Parathyroid adenoma (tissue), 2 donors: Measurements from ENCODE around the gene RAB40C.

ENCODE experiments used
- H2AFZ ChIP-seq: fragments of 300-600 bp; sonication (generic); one replicate; pipeline ENCODE4 v1.7.0; 2017; ENCODE audit warnings: antibody characterized with exemption, mild to moderate bottlenecking
- H3K27ac ChIP-seq: fragments of 300-600 bp; sonication (generic); one replicate; pipeline ENCODE4 v1.7.0; 2017
- H3K27me3 ChIP-seq: fragments of 300-600 bp; sonication (generic); one replicate; pipeline ENCODE4 v1.7.0; 2017; ENCODE audit warnings: low read length; ENCODE audit not compliant: control insufficient read depth, insufficient read depth
- H3K36me3 ChIP-seq: fragments of 300-600 bp; sonication (generic); one replicate; pipeline ENCODE4 v1.7.0; 2017; ENCODE audit warnings: low read length; ENCODE audit not compliant: control insufficient read depth, insufficient read depth
- H3K4me1 ChIP-seq: fragments of 300-600 bp; sonication (generic); one replicate; pipeline ENCODE4 v1.7.0; 2017; ENCODE audit warnings: control low read depth
- H3K4me2 ChIP-seq: fragments of 300-600 bp; sonication (generic); one replicate; pipeline ENCODE4 v1.7.0; 2017; ENCODE audit warnings: low read length
- H3K4me3 ChIP-seq: fragments of 300-600 bp; sonication (generic); one replicate; pipeline ENCODE4 v1.7.0; 2017; ENCODE audit warnings: low read depth, low read length
- H3K79me2 ChIP-seq: fragments of 300-600 bp; sonication (generic); one replicate; pipeline ENCODE4 v1.7.0; 2017; ENCODE audit warnings: control low read depth
- H3K9ac ChIP-seq: fragments of 300-600 bp; sonication (generic); one replicate; pipeline ENCODE4 v1.7.0; 2017; ENCODE audit warnings: mild to moderate bottlenecking
- H3K9me3 ChIP-seq: fragments of 300-600 bp; sonication (generic); one replicate; pipeline ENCODE4 v1.7.0; 2017; ENCODE audit warnings: low read length; ENCODE audit not compliant: control insufficient read depth
- CTCF ChIP-seq: fragments of 300-600 bp; sonication (generic); IDR thresholded peaks from one replicate; pipeline ENCODE4 v1.7.0; 2017; ENCODE audit warnings: antibody characterized with exemption, mild to moderate bottlenecking
- donor health status: primary hyperparathyroidism.

The RAB40C gene

GRCh38 chr16:608019-608418 is 18.2 kb downstream of the RAB40C start:
- TF ChIP-seq CTCF, result no peak
- Histone ChIP-seq H3K27ac (no peak overlapping the region), H3K79me2 (peaks cover 58% of the 10 kb centered on the region), H3K4me2 (no peak overlapping the region), H3K4me3 (no peak overlapping the region), H3K9me3 (no peaks in the 10 kb centered on the region), H3K9ac (no peak overlapping the region), H2AFZ (no peak overlapping the region), H3K36me3 (no peaks in the 10 kb centered on the region), H3K27me3 (no peaks in the 10 kb centered on the region), H3K4me1 (no peaks in the 10 kb centered on the region)

GRCh38 chr16:609316-609715 is 19.4 kb downstream of the RAB40C start:
- Histone ChIP-seq H2AFZ (no peak overlapping the region), H3K4me2 (no peak overlapping the region), H3K27ac (no peak overlapping the region), H3K27me3 (no peaks in the 10 kb centered on the region), H3K4me3 (no peak overlapping the region), H3K4me1 (no peaks in the 10 kb centered on the region), H3K79me2 (peaks cover 57% of the 10 kb centered on the region), H3K9ac (no peak overlapping the region), H3K36me3 (no peaks in the 10 kb centered on the region), H3K9me3 (no peaks in the 10 kb centered on the region)
- TF ChIP-seq CTCF, result no peak

- Histone ChIP-seq H3K4me2 (no peak overlapping the region), H3K4me1 (no peaks in the 10 kb centered on the region), H3K36me3 (no peaks in the 10 kb centered on the region), H3K4me3 (no peak overlapping the region), H3K27ac (no peak overlapping the region), H2AFZ (no peak overlapping the region), H3K9ac (no peak overlapping the region), H3K9me3 (no peaks in the 10 kb centered on the region), H3K79me2 (peaks cover 54% of the 10 kb centered on the region), H3K27me3 (no peaks in the 10 kb centered on the region)
- TF ChIP-seq CTCF, result no peak
Measured at GRCh38 chr16:609984-610383, 20.1 kb downstream of the RAB40C start.

GRCh38 chr16:610513-611381 is 20.9 kb downstream of the RAB40C start:
- Histone ChIP-seq H3K4me3 (no peak overlapping the region), H2AFZ (no peak overlapping the region), H3K27ac (no peak overlapping the region), H3K4me1 (no peaks in the 10 kb centered on the region), H3K27me3 (no peaks in the 10 kb centered on the region), H3K79me2 (peaks cover 48% of the 10 kb centered on the region), H3K36me3 (no peaks in the 10 kb centered on the region), H3K9ac (no peak overlapping the region), H3K9me3 (no peaks in the 10 kb centered on the region), H3K4me2 (no peak overlapping the region)
- peak; percentile 72 for TF ChIP-seq CTCF

GRCh38 chr16:615122-615521 is 25.3 kb downstream of the RAB40C start:
- no peak overlapping the region for H3K9ac ChIP-seq
- no peak overlapping the region for H2AFZ ChIP-seq
- no peaks in the 10 kb centered on the region for H3K27me3 ChIP-seq
- no peaks in the 10 kb centered on the region for H3K9me3 ChIP-seq
- no peak overlapping the region for H3K27ac ChIP-seq
- H3K36me3 ChIP-seq, result no peaks in the 10 kb centered on the region
- no peak for TF ChIP-seq CTCF
- H3K4me2 ChIP-seq, result no peak overlapping the region
- H3K4me3 ChIP-seq, result no peak overlapping the region
- H3K4me1 ChIP-seq, result no peaks in the 10 kb centered on the region
- peaks cover 22% of the 10 kb centered on the region for H3K79me2 ChIP-seq
